Lung (tissue), 12 donors: ENCODE data around the gene HECA. TPM values are rescaled to one million over a fixed set of nuclear protein-coding genes. Genes with fewer than 3 reads are reported as not detected.

Source experiments
- ATAC-seq: fragments of 200-7000 bp; cut with Tn5 transposase; one replicate; pipeline ENCODE4 v1.9.1; 2020; ENCODE audit warnings: moderate number of reproducible peaks; ENCODE audit not compliant: insufficient read depth, low FRiP score
- DNase-seq, 3 donors: peaks; one replicate each; pipeline ENCODE4 v3.0.0-alpha.2; 2013 to 2017
- H3K27ac ChIP-seq, 2 donors: one replicate each; pipeline ENCODE4 v1.5.1; 2013; ENCODE audit warnings: mild to moderate bottlenecking in 2 of 2, moderate library complexity in 2 of 2, control low read depth in 1 of 2, inconsistent platforms in 1 of 2, low read depth in 1 of 2, low read length in 1 of 2
- H3K27me3 ChIP-seq, 3 donors: one replicate each; pipeline ENCODE4 v1.5.1; 2013; ENCODE audit warnings: low read length in 2 of 3; ENCODE audit not compliant: control insufficient read depth in 3 of 3, insufficient read depth in 3 of 3
- H3K36me3 ChIP-seq, 4 donors: one replicate each; pipeline ENCODE4 v1.5.1; 2013; ENCODE audit warnings: low read length in 4 of 4, mild to moderate bottlenecking in 1 of 4, moderate library complexity in 1 of 4; ENCODE audit not compliant: control insufficient read depth in 4 of 4, insufficient read depth in 4 of 4
- H3K4me1 ChIP-seq, 5 donors: one replicate each; pipeline ENCODE4 v1.5.1; 2013; ENCODE audit warnings: low read length in 5 of 5, mild to moderate bottlenecking in 2 of 5, moderate library complexity in 1 of 5; ENCODE audit not compliant: control insufficient read depth in 5 of 5, insufficient read depth in 5 of 5
- H3K4me3 ChIP-seq: one replicate; pipeline ENCODE4 v1.5.1; 2013; ENCODE audit warnings: mild to moderate bottlenecking, control low read depth, moderate library complexity
- H3K9ac ChIP-seq, 2 donors: one replicate each; pipeline ENCODE4 v1.5.1; 2013; ENCODE audit warnings: low read length in 2 of 2, control low read depth in 1 of 2; ENCODE audit not compliant: insufficient read depth in 1 of 2
- H3K9me3 ChIP-seq, 4 donors: one replicate each; pipeline ENCODE4 v1.5.1; 2013; ENCODE audit warnings: low read length in 3 of 4, mild to moderate bottlenecking in 1 of 4, moderate library complexity in 1 of 4; ENCODE audit not compliant: control insufficient read depth in 4 of 4, insufficient read depth in 3 of 4
- CTCF ChIP-seq: IDR thresholded peaks from 2 replicates; pipeline ENCODE4 v1.5.1; 2012; ENCODE audit warnings: mild to moderate bottlenecking; ENCODE audit errors: control extremely low read depth, extremely low read depth
- WGBS, 2 donors: extraction: QIAGEN DNeasy Blood & Tissue Kit; methylation state at CpG; one replicate each; pipeline ENCODE4 v1.1.7; 2013; 5-methylcytosine and 5-hydroxymethylcytosine counted together
- polyA plus RNA-seq, 2 donors: library from polyadenylated mRNA; stranded (reverse); fragments of 200-250 nt; gene quantifications; one replicate each; pipeline ENCODE4 v1.2.1, GENCODE V29; 2013
- total RNA-seq, 2 donors: library from RNA; depleted of rRNA in 1 of 2; stranded (reverse); fragments of >200 nt in 1 of 2; gene quantifications; one replicate each; pipeline ENCODE4 v1.2.1, GENCODE V29; 2014 to 2021
- donor health status: control.
- donor health status: control.
- donor health status: Bipolar disorder and iron deficiency.
- donor health status: healthy.
- donor health status: DM: yes; HTN: yes; CAD: no.

HECA gene
- total and polyA plus RNA-seq, 4 donors: 12.1 to 37.6 (median 21.8) TPM

- WGBS, 2 donors: 70 to 88% methylated on average over 3 of the region's 3 CpGs
- TF ChIP-seq CTCF: no peak
Measured at GRCh38 chr6:139194740-139195139, 59.9 kb downstream of the HECA start.

GRCh38 chr6:139198529-139199288 is 63.8 kb downstream of the HECA start:
- H3K27ac ChIP-seq: no peak overlapping the region
- H3K4me1 ChIP-seq: no peaks in the 10 kb centered on the region
- H3K9me3 ChIP-seq: no peaks in the 10 kb centered on the region
- DNase-seq (no peak), ATAC-seq (no peak)
- H3K27me3 ChIP-seq: no peaks in the 10 kb centered on the region
- TF ChIP-seq CTCF: no peak
- H3K4me3 ChIP-seq: no peak overlapping the region
- 82 to 89% methylated on average over 4 of the region's 4 CpGs for WGBS, 2 donors
- H3K36me3 ChIP-seq: no peaks in the 10 kb centered on the region
- no peak overlapping the region for H3K9ac ChIP-seq

More at GRCh38 chr6:139194740-139195139, 59.9 kb downstream of the HECA start:
- ATAC-seq (no peak), DNase-seq (no peak)
- H3K27ac ChIP-seq: no peak overlapping the region
- no peak overlapping the region for H3K4me3 ChIP-seq
- H3K9ac ChIP-seq: no peak overlapping the region
- no peaks in the 10 kb centered on the region for H3K4me1 ChIP-seq
- no peaks in the 10 kb centered on the region for H3K27me3 ChIP-seq
- H3K36me3 ChIP-seq: no peaks in the 10 kb centered on the region
- H3K9me3 ChIP-seq: no peaks in the 10 kb centered on the region

GRCh38 chr6:139201378-139201777 is 66.5 kb downstream of the HECA start:
- Histone ChIP-seq H3K27me3 (no peaks in the 10 kb centered on the region), H3K27ac (no peak overlapping the region), H3K4me3 (no peak overlapping the region), H3K9ac (no peak overlapping the region), H3K36me3 (no peaks in the 10 kb centered on the region), H3K9me3 (peaks cover 0 to 3% (median under 1%) of the 10 kb centered on the region in 4 donors), H3K4me1 (no peaks in the 10 kb centered on the region)
- DNase-seq (no peak), ATAC-seq (no peak)
- TF ChIP-seq CTCF: no peak
- WGBS, 2 donors: 93 to 95% methylated on average over 4 of the region's 4 CpGs
